Testis (tissue), 2 donors: ENCODE data around the gene TNFRSF4.

Experiments
- POLR2A ChIP-seq: fragments of 450-650 bp; IDR thresholded peaks from one replicate; pipeline ENCODE4 v1.6.1; 2017; ENCODE audit warnings: antibody characterized with exemption, mild to moderate bottlenecking, moderate library complexity
- TF ChIP-seq, protein P1 (sequence below), 3 experiments: fragments of 450-650 bp in 2 of 3; fragments of 200-600 bp in 1 of 3; sonication (generic) in 1 of 3; IDR thresholded peaks; one replicate each; pipeline ENCODE4 v1.5.1; 2016 to 2019; ENCODE audit warnings: antibody characterized with exemption in 3 of 3, mild to moderate bottlenecking in 2 of 3, moderate library complexity in 1 of 3

DNA sequence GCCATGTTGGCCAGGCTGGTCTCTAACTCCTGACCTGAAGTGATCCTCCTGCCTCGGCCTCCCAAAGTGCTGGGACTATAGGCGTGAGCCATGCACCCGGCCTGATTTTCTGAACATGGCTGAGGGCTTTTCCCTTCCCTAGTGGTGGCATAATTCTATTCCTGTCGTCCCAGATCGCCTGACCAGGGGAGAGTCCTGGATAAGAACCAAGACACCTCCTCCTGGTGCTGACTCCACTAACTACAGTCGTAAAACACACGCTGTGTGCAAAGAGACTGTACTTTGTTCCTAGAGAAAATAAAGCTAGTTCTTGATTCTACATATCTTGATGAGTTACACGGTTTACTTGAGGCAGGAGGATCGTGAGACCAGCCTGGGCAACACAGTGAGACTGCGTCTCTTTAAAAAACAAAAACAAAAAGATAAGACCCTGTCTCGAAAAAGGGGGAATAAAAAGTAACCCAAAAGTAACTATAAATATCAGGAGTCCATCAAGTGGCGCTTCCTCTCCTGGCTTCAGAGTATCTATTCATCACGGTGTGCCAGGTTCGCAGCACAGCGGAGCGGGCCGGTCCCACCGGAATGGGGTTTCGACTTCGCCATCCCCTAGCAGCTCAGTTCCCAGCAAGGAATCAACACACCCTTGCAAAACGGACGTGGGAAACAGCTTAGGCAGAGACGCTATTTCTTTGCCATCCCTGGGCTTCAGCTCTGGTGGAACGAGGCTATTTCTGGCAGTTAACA, 16.9 kb upstream of the TNFRSF4 start:
- TF ChIP-seq, protein P1, sequence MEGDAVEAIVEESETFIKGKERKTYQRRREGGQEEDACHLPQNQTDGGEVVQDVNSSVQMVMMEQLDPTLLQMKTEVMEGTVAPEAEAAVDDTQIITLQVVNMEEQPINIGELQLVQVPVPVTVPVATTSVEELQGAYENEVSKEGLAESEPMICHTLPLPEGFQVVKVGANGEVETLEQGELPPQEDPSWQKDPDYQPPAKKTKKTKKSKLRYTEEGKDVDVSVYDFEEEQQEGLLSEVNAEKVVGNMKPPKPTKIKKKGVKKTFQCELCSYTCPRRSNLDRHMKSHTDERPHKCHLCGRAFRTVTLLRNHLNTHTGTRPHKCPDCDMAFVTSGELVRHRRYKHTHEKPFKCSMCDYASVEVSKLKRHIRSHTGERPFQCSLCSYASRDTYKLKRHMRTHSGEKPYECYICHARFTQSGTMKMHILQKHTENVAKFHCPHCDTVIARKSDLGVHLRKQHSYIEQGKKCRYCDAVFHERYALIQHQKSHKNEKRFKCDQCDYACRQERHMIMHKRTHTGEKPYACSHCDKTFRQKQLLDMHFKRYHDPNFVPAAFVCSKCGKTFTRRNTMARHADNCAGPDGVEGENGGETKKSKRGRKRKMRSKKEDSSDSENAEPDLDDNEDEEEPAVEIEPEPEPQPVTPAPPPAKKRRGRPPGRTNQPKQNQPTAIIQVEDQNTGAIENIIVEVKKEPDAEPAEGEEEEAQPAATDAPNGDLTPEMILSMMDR (IDR thresholded peaks at IDR 0.05), result no peak
- TF ChIP-seq POLR2A, result no peak
